HS-27A (cell line): ENCODE measurements around the gene ARAP2.

Experiments
- DNase-seq: peaks from one replicate; pipeline ENCODE4 v3.0.0-alpha.2; 2012; ENCODE audit warnings: low read depth, missing footprints

Gene ARAP2

GRCh38 chr4:36244257-36245082 is at the start of gene ARAP2:
Gene ARAP2, minus strand, starts transcription at chr4:36244514. Its CDS starts 15,028 bp downstream, at chr4:36229486.
- no peak for DNase-seq

GRCh38 chr4:36292556-36293188 is 48.4 kb upstream of the ARAP2 start:
- DNase-seq: no peak

GRCh38 chr4:36290641-36291040 is 46.3 kb upstream of the ARAP2 start:
- DNase-seq: no peak

GRCh38 chr4:36288731-36289426 is 44.6 kb upstream of the ARAP2 start:
- DNase-seq: no peak

- DNase-seq: no peak
Measured at GRCh38 chr4:36286481-36286871, 42.2 kb upstream of the ARAP2 start.

GRCh38 chr4:36285784-36286480 is 41.6 kb upstream of the ARAP2 start:
- DNase-seq: no peak

- no peak for DNase-seq
Measured at GRCh38 chr4:36283912-36284465, 39.7 kb upstream of the ARAP2 start.

- no peak for DNase-seq
Measured at GRCh38 chr4:36282503-36283030, 38.3 kb upstream of the ARAP2 start.

GRCh38 chr4:36281384-36282106 is 37.2 kb upstream of the ARAP2 start, which contains the start of gene DTHD1:
Gene DTHD1, plus strand, starts transcription at chr4:36281616. Its CDS starts 143 bp downstream, at chr4:36281759.
- no peak for DNase-seq

GRCh38 chr4:36280555-36280954 is 36.2 kb upstream of the ARAP2 start:
- DNase-seq: no peak

- DNase-seq: no peak
Measured at GRCh38 chr4:36278789-36279188, 34.5 kb upstream of the ARAP2 start.

- no peak for DNase-seq
Measured at GRCh38 chr4:36277533-36277932, 33.2 kb upstream of the ARAP2 start.

- no peak for DNase-seq
Measured at GRCh38 chr4:36274158-36274557, 29.8 kb upstream of the ARAP2 start.

GRCh38 chr4:36273276-36273675 is 29.0 kb upstream of the ARAP2 start:
- DNase-seq: no peak

GRCh38 chr4:36269533-36270173 is 25.3 kb upstream of the ARAP2 start:
- no peak for DNase-seq

GRCh38 chr4:36269101-36269500 is 24.8 kb upstream of the ARAP2 start:
- DNase-seq: no peak

- no peak for DNase-seq
Measured at GRCh38 chr4:36267486-36268268, 23.4 kb upstream of the ARAP2 start.

- no peak for DNase-seq
Measured at GRCh38 chr4:36264207-36264826, 20.0 kb upstream of the ARAP2 start.

- no peak for DNase-seq
Measured at GRCh38 chr4:36260731-36261130, 16.4 kb upstream of the ARAP2 start.
